T-helper 1 cell treated with Interleukin-12 subunit alpha and Interleukin-12 subunit beta and Interleukin-4 antibody, amounts not matched to agents 30 ng/mL and 1 ng/mL, for 36 hours (primary cell): ENCODE results near the gene CPE. TPM values are rescaled to one million over a fixed set of nuclear protein-coding genes. Genes with fewer than 3 reads are reported as not detected.
"Not testable (repeated sequence)": the region's sequence is repeated elsewhere in the genome, so short reads cannot be mapped to it uniquely, and the experiment has no call there.

Experiments
- intact Hi-C: fragments of 100-400 bp; cut with micrococcal nuclease; formaldehyde crosslinking; loops from one replicate; pipeline ENCODE4 v1.15.1; 2024
- total RNA-seq: library from RNA; stranded (reverse); gene quantifications from 2 replicates; pipeline ENCODE4 v1.2.3, GENCODE V29; 2022

The CPE gene
- total RNA-seq, 1 donor from 2014 or later = not detected

GRCh38 chr4:165403048-165403447, 24.2 kb downstream of the CPE start:
- intact Hi-C loops = no loop called here

GRCh38 chr4:165403637-165404036, 24.8 kb downstream of the CPE start:
- intact Hi-C loops = no loop called here

- intact Hi-C loops = no loop called here
These were observed 25.3 kb downstream of the CPE start for GRCh38 chr4:165404080-165404479.

- intact Hi-C loops = no loop called here
These were observed 25.9 kb downstream of the CPE start for GRCh38 chr4:165404696-165405095.

GRCh38 chr4:165410214-165410613, 31.4 kb downstream of the CPE start:
- intact Hi-C loops = no loop called here

GRCh38 chr4:165415910-165416309, 37.1 kb downstream of the CPE start:
- intact Hi-C loops = no loop called here

- intact Hi-C loops = no loop called here
These were observed 39.3 kb downstream of the CPE start for GRCh38 chr4:165418073-165418472.

GRCh38 chr4:165425629-165426028, 46.8 kb downstream of the CPE start:
- intact Hi-C loops = no loop called here

GRCh38 chr4:165426331-165426730, 47.5 kb downstream of the CPE start:
- intact Hi-C loops = no loop called here

GRCh38 chr4:165426823-165427222, 48.0 kb downstream of the CPE start:
- intact Hi-C loops = no loop called here

GRCh38 chr4:165428957-165429356, 50.1 kb downstream of the CPE start:
- intact Hi-C loops = no loop called here

- intact Hi-C loops = no loop called here
These were observed 54.7 kb downstream of the CPE start for GRCh38 chr4:165433529-165433928.

GRCh38 chr4:165437691-165438090, 58.9 kb downstream of the CPE start:
- intact Hi-C loops = no loop called here

GRCh38 chr4:165439344-165439743, 60.5 kb downstream of the CPE start:
- intact Hi-C loops = no loop called here

GRCh38 chr4:165439981-165440380, 61.2 kb downstream of the CPE start:
- intact Hi-C loops = no loop called here

GRCh38 chr4:165440415-165441158, 61.8 kb downstream of the CPE start:
- intact Hi-C loops = no loop called here

GRCh38 chr4:165443276-165443675, 64.5 kb downstream of the CPE start:
- intact Hi-C loops = no loop called here

GRCh38 chr4:165448700-165449099, 69.9 kb downstream of the CPE start:
- intact Hi-C loops = no loop called here

GRCh38 chr4:165449333-165449732, 70.5 kb downstream of the CPE start:
- intact Hi-C loops = no loop called here

GRCh38 chr4:165450871-165451270, 72.1 kb downstream of the CPE start:
- intact Hi-C loops = no loop called here

- intact Hi-C loops = not testable (repeated sequence)
These were observed 74.3 kb downstream of the CPE start for GRCh38 chr4:165453140-165453539.

- intact Hi-C loops = no loop called here
These were observed 75.6 kb downstream of the CPE start for GRCh38 chr4:165454426-165454825.

- intact Hi-C loops = no loop called here
These were observed 79.0 kb downstream of the CPE start for GRCh38 chr4:165457793-165458192.

GRCh38 chr4:165458471-165458870, 79.7 kb downstream of the CPE start:
- intact Hi-C loops = no loop called here
